ENCODE data around the gene HIVEP3.

Gene HIVEP3

DNA sequence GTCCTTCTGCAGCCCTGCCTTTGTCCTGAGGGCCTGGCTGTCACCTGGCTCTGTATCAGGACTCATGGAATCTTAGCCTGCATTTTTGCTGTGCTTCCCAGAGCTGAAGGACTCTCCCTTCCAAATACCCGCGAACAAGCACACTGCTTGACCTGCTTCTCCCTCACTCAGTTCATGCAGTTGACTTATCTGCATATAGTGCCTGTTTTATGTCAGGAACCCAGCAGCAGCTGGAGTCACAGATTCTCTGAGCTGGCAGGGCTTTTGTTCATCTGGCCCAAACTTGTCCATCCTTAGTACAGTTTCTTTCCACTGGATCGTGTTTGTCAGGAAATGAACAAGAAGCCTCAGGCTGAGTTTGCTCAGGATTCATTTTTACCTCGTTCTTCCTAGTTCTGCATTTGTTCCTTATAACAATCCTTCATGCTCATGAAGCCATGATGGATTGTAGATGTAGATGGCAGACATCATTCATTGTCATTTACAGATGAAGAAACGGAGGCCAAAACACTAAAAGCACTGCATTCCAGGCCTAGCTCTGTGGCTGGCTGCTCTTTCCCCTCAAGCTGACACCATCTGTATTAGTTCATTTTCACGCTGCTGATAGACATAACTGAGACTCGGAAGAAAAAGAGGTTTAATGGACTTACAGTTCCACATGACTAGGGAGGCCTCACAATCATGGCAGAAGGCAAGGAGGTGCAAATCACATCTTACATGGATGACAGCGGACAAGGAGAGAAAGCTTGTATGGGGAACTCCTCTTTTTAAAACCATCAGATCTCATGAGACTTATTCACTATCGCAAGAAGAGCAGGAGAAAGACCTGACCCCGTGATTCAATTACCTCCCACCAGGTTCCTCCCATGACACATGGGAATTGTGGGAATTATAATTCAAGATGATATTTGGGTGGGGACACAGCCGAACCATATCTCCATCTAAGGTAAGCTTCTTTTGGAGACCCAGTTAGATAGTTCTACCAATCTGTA, 150.9 kb downstream of the HIVEP3 start:
- Histone ChIP-seq H3K4me3 (ENCODE audit: low read length) (no peak overlapping the region), H3K9me2 (replicated peaks; ENCODE audit: insufficient read depth, low read length) (no peaks in the 10 kb centered on the region), H3F3A (ENCODE audit: insufficient read depth, low read length) (no peaks in the 10 kb centered on the region), H2AFZ (ENCODE audit: low read length) (no peak overlapping the region), H4K20me1 (ENCODE audit: insufficient read depth, low read length) (no peaks in the 10 kb centered on the region), H3K27ac (ENCODE audit: low read length) (no peak overlapping the region), H3K4me2 (ENCODE audit: low read depth, low read length) (no peak overlapping the region), H3K27me3 (replicated peaks; ENCODE audit: insufficient read depth, low read length) (no peaks in the 10 kb centered on the region), H3K9me3 (replicated peaks; ENCODE audit: insufficient read depth, low read length) (no peaks in the 10 kb centered on the region), H3K79me2 (ENCODE audit: low read length) (no peaks in the 10 kb centered on the region), H3K36me3 (replicated peaks; ENCODE audit: insufficient read depth, low read length) (no peaks in the 10 kb centered on the region), H3K9ac (ENCODE audit: low read length) (no peak overlapping the region), H3K4me1 (ENCODE audit: low read length) (no peaks in the 10 kb centered on the region)
- DNase-seq, result no peak
- TF ChIP-seq EZH2 (optimal IDR thresholded peaks at IDR 0.05; ENCODE audit: low read depth, low read length) (no peak), CTCF (IDR thresholded peaks at IDR 0.05; ENCODE audit: low read length) (no peak)

DNA sequence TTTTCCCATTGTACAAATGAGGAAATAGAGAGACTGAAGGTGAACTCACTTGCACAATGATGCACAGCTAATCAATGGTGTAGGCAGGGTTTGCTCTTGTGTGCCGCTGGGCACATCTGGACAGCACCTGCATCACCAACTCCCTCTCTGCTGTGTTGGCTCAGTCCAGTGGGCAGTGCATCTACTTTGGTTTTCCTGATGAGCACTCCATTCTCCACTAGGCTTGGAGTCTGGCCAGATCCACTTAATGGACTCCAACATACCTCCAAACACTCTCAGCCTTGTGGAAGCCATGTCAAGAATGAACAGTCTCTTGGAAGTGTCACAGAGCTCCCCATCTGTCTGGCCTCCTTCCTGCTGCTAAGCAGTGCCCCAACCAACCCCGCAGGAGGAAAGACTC, 152.2 kb downstream of the HIVEP3 start:
- no peaks in the 10 kb centered on the region for H3K27me3 ChIP-seq (replicated peaks; ENCODE audit: insufficient read depth, low read length)
- H3K9ac ChIP-seq (ENCODE audit: low read length), result no peak overlapping the region
- no peaks in the 10 kb centered on the region for H4K20me1 ChIP-seq (ENCODE audit: insufficient read depth, low read length)
- no peaks in the 10 kb centered on the region for H3K36me3 ChIP-seq (replicated peaks; ENCODE audit: insufficient read depth, low read length)
- no peaks in the 10 kb centered on the region for H3K9me2 ChIP-seq (replicated peaks; ENCODE audit: insufficient read depth, low read length)
- no peak overlapping the region for H2AFZ ChIP-seq (ENCODE audit: low read length)
- DNase-seq, result no peak
- H3K4me1 ChIP-seq (ENCODE audit: low read length), result no peaks in the 10 kb centered on the region
- H3K9me3 ChIP-seq (replicated peaks; ENCODE audit: insufficient read depth, low read length), result no peaks in the 10 kb centered on the region
- no peak overlapping the region for H3K4me3 ChIP-seq (ENCODE audit: low read length)
- no peaks in the 10 kb centered on the region for H3K79me2 ChIP-seq (ENCODE audit: low read length)
- H3K4me2 ChIP-seq (ENCODE audit: low read depth, low read length), result no peak overlapping the region
- H3K27ac ChIP-seq (ENCODE audit: low read length), result no peak overlapping the region
- H3F3A ChIP-seq (ENCODE audit: insufficient read depth, low read length), result no peaks in the 10 kb centered on the region
- TF ChIP-seq CTCF (IDR thresholded peaks at IDR 0.05; ENCODE audit: low read length), result no peak
- TF ChIP-seq EZH2 (optimal IDR thresholded peaks at IDR 0.05; ENCODE audit: low read depth, low read length), result no peak
- no peak for TF ChIP-seq EZH2phosphoT487 (IDR thresholded peaks at IDR 0.05; ENCODE audit: low read length)

- Histone ChIP-seq H3K4me1 (ENCODE audit: low read length) (no peaks in the 10 kb centered on the region), H3F3A (ENCODE audit: insufficient read depth, low read length) (no peaks in the 10 kb centered on the region), H3K27ac (ENCODE audit: low read length) (no peak overlapping the region), H3K36me3 (replicated peaks; ENCODE audit: insufficient read depth, low read length) (no peaks in the 10 kb centered on the region), H3K79me2 (ENCODE audit: low read length) (no peaks in the 10 kb centered on the region), H3K9ac (ENCODE audit: low read length) (no peak overlapping the region), H3K4me3 (ENCODE audit: low read length) (no peak overlapping the region), H3K27me3 (replicated peaks; ENCODE audit: insufficient read depth, low read length) (no peaks in the 10 kb centered on the region), H3K4me2 (ENCODE audit: low read depth, low read length) (no peak overlapping the region), H3K9me3 (replicated peaks; ENCODE audit: insufficient read depth, low read length) (no peaks in the 10 kb centered on the region), H2AFZ (ENCODE audit: low read length) (no peak overlapping the region), H3K9me2 (replicated peaks; ENCODE audit: insufficient read depth, low read length) (no peaks in the 10 kb centered on the region), H4K20me1 (ENCODE audit: insufficient read depth, low read length) (no peaks in the 10 kb centered on the region)
- no peak for TF ChIP-seq EZH2 (optimal IDR thresholded peaks at IDR 0.05; ENCODE audit: low read depth, low read length)
- no peak for DNase-seq
Measured at GRCh38 chr1:41766041-41766440, 152.7 kb downstream of the HIVEP3 start.

GRCh38 chr1:41765152-41765551, 153.6 kb downstream of the HIVEP3 start:
- H3F3A ChIP-seq (ENCODE audit: insufficient read depth, low read length), result no peaks in the 10 kb centered on the region
- H4K20me1 ChIP-seq (ENCODE audit: insufficient read depth, low read length), result no peaks in the 10 kb centered on the region
- no peaks in the 10 kb centered on the region for H3K27me3 ChIP-seq (replicated peaks; ENCODE audit: insufficient read depth, low read length)
- no peaks in the 10 kb centered on the region for H3K36me3 ChIP-seq (replicated peaks; ENCODE audit: insufficient read depth, low read length)
- no peak overlapping the region for H3K4me3 ChIP-seq (ENCODE audit: low read length)
- no peak overlapping the region for H3K4me2 ChIP-seq (ENCODE audit: low read depth, low read length)
- H3K9me3 ChIP-seq (replicated peaks; ENCODE audit: insufficient read depth, low read length), result no peaks in the 10 kb centered on the region
- no peak overlapping the region for H3K9ac ChIP-seq (ENCODE audit: low read length)
- H3K4me1 ChIP-seq (ENCODE audit: low read length), result no peaks in the 10 kb centered on the region
- no peaks in the 10 kb centered on the region for H3K9me2 ChIP-seq (replicated peaks; ENCODE audit: insufficient read depth, low read length)
- DNase-seq, result no peak
- H3K79me2 ChIP-seq (ENCODE audit: low read length), result no peaks in the 10 kb centered on the region
- TF ChIP-seq EZH2phosphoT487 (IDR thresholded peaks at IDR 0.05; ENCODE audit: low read length) (no peak), CTCF (IDR thresholded peaks at IDR 0.05; ENCODE audit: low read length) (no peak), EZH2 (optimal IDR thresholded peaks at IDR 0.05; ENCODE audit: low read depth, low read length) (no peak)
- H3K27ac ChIP-seq (ENCODE audit: low read length), result no peak overlapping the region
- H2AFZ ChIP-seq (ENCODE audit: low read length), result no peak overlapping the region
